T-helper 2 cell treated with Interferon-gamma antibody and Interleukin-4, amounts not matched to agents 100 ng/mL and 5 ng/mL, for 36 hours (primary cell): ENCODE data around the gene DCC. TPM values are rescaled to one million over a fixed set of nuclear protein-coding genes. Genes with fewer than 3 reads are reported as not detected.
"Not testable (repeated sequence)": the region's sequence is repeated elsewhere in the genome, so short reads cannot be mapped to it uniquely, and the experiment has no call there.

Experiments
- intact Hi-C: fragments of 100-400 bp; cut with micrococcal nuclease; formaldehyde crosslinking; loops from one replicate; pipeline ENCODE4 v1.15.1; 2023
- total RNA-seq: library from RNA; stranded (reverse); gene quantifications from 2 replicates; pipeline ENCODE4 v1.2.3, GENCODE V29; 2022

Gene DCC
- total RNA-seq, 1 donor from 2014 or later, result not detected

GRCh38 chr18:52345428-52345827, 5.4 kb downstream of the DCC start:
- intact Hi-C loops, result no loop called here

- intact Hi-C loops, result no loop called here
Measured at GRCh38 chr18:52348209-52348608, 8.2 kb downstream of the DCC start.

- intact Hi-C loops, result no loop called here
Measured at GRCh38 chr18:52349498-52349897, 9.5 kb downstream of the DCC start.

- intact Hi-C loops, result no loop called here
Measured at GRCh38 chr18:52352920-52353319, 12.9 kb downstream of the DCC start.

DNA sequence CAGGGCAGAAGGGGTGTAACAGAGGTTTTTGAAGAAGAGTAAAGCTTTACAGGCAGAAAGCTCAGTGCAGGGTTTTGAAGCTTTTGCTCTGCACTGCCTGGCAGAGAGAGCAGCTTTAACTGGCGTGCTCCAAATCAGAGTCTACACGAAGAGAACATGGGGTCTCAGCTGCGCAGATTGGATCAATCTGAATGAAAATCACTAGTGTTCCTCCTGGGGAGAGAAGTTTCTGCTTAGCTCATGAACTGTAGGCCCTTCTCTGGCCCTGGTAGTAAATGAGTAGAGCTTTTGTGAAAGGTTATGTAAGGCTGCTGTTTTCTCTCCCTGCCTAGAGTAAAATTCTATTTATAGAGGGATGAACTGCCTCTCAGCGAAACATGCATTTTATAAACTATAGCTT, 13.6 kb downstream of the DCC start:
- intact Hi-C loops, result no loop called here

GRCh38 chr18:52363861-52364260, 23.9 kb downstream of the DCC start:
- intact Hi-C loops, result no loop called here

DNA sequence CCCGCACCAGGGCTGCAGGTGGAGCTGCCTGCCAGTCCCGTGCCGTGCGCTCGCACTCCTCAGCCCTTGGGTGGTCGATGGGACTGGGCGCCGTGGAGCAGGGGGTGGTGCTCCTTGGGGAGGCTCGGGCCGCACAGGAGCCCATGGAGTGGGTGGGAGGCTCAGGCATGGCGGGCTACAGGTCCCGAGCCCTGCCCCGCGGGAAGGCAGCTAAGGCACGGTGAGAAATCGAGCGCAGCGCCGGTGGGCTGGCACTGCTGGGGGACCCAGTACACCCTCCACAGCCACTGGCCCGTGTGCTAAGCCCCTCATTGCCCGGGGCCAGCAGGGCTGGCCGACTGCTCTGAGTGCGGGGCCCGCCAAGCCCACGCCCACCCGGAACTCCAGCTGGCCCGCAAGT, 26.9 kb downstream of the DCC start:
- intact Hi-C loops, result not testable (repeated sequence)

- intact Hi-C loops, result no loop called here
Measured at GRCh38 chr18:52367953-52368742, 28.2 kb downstream of the DCC start.

DNA sequence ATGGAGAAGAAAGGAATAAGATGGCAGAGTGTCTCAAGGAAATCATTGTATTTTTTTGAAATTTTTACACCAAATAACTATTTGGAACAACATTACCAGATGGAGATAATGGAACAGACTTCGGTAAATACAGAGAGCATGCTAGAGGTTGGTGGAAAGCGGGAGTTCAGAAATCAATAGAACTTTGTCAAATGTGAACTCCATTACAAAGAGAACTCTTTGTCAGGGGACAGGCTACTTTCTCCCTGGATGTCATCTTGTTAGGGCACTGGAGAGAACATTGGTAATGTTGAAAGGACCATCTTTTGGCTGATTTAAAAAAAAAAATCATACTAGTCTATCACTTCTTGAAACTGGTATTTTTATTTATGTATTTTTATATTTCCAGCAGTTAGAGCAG, 30.8 kb downstream of the DCC start:
- intact Hi-C loops, result no loop called here

- intact Hi-C loops, result no loop called here
Measured at GRCh38 chr18:52376104-52376503, 36.1 kb downstream of the DCC start.

GRCh38 chr18:52377094-52377493, 37.1 kb downstream of the DCC start:
- intact Hi-C loops, result no loop called here

DNA sequence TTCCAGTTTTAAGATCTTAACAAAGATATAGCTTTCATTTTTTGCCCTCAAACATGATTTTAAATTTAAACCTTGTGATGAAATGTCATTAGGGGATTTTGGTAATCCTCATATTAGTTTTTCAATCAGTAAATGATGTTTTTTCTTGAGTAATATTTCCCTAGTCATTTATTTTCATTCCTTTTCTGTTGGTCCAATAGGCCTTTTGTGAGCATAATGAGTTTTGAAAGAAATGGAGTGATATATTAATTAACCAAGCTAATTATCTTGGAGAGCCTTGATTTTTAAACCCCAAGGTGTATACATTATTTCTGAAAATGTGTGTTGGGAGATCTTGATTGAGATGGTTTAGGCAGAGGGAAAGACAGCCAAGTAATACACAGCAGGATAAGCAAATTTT, 46.3 kb downstream of the DCC start:
- intact Hi-C loops, result no loop called here

GRCh38 chr18:52387175-52387574, 47.2 kb downstream of the DCC start:
- intact Hi-C loops, result no loop called here

GRCh38 chr18:52391810-52392559, 52.0 kb downstream of the DCC start:
- intact Hi-C loops, result no loop called here

DNA sequence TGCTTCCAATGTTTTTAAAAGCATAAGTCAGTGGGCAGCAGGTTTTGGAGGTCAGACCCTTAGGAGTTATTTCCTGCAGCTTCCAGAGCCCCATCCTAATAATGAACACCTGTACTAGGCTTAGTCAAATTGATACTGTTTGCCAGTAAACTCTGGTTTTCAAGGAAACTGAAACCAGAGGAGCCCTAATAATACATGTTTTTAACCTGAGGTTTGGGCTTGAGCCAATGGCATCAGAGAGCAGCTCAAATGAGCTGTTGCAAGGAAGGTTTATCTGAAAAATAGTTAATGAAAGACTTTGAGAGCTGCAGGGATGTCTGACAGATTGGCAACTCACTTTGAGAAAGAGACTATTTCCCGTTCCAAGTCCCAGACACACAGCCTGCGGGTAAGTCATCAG, 54.6 kb downstream of the DCC start:
- intact Hi-C loops, result no loop called here

- intact Hi-C loops, result no loop called here
Measured at GRCh38 chr18:52395146-52395852, 55.3 kb downstream of the DCC start.

DNA sequence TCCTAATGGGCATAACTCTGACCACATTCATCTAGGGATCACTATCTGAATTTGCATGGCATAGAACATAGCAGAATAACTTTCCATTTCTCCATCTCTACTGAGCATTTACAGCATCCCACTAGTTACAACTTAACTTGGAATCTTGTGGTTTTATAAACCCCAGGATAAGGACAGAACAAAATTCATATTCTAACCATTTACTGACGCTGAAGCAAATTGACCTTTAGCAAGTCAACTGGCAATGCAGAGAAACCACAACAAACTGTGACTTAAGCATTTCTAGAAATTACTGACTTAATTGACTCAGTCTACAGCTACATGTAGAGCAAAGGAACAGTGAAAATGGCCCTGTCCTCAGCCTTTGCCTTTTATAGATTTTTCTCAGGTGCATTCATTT, 61.2 kb downstream of the DCC start:
- intact Hi-C loops, result no loop called here

GRCh38 chr18:52402814-52403213, 62.8 kb downstream of the DCC start:
- intact Hi-C loops, result no loop called here

GRCh38 chr18:52403291-52404021, 63.5 kb downstream of the DCC start:
- intact Hi-C loops, result no loop called here

DNA sequence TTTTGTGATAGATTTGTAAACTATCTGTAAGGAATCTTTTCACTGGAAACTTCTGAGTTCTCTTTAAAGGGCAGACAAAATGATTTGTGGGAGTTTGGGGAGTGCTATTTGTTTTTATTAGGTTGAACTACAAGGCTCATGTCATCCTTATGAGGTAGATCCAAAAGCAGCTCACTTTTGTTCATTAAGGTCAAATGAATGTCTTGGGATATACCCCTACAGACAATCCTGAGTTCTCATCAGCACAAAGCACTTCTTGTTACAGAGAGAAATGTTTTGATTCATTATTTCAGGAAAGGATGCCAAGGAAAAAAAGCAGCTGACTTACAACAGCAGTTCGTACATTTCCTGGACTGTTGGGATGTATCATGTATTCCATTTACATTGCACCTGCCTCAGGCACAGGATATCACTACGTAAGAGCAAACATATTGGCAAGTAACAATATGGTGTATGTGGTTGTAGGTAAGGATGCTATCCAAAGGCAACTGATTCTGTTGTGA, 68.9 kb downstream of the DCC start:
- intact Hi-C loops, result no loop called here

GRCh38 chr18:52409727-52410126, 69.7 kb downstream of the DCC start:
- intact Hi-C loops, result no loop called here
